Neural cell (in vitro differentiated cells): ENCODE measurements around the gene ACD.

Experiments
- MXI1 ChIP-seq: fragments of 450-650 bp; conservative IDR thresholded peaks from 2 replicates; pipeline ENCODE4 v1.6.1; 2014; ENCODE audit warnings: antibody characterized with exemption, mild to moderate bottlenecking; ENCODE audit not compliant: poor library complexity, severe bottlenecking
- POLR2AphosphoS5 ChIP-seq: IDR thresholded peaks from 2 replicates; pipeline ENCODE4 v1.6.1; 2012
- RAD21 ChIP-seq: fragments of 450-650 bp; conservative IDR thresholded peaks from 2 replicates; pipeline ENCODE4 v1.6.1; 2014; ENCODE audit warnings: antibody characterized with exemption, mild to moderate bottlenecking, moderate library complexity

DNA sequence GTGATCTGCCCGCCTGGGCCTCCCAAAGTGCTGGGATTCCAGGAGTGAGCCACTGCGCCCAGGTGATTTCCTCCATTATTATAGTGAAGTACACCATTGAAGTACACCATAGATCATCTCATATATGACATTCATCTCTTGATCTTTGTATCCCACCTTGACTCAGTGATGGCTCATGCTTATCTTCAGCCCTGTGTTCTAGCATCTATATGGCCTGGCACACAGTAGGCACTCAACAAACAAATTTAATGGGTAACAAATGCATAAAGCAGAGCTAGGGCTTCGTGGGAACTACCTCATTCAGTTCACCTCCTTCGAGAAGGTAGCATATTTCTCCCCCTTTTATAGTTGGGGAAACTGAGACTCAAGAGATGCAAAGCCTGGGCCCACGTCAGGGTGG is 5.5 kb upstream of the ACD start:
- TF ChIP-seq RAD21, result no peak
- no peak for TF ChIP-seq MXI1
- no peak for TF ChIP-seq POLR2AphosphoS5
